Neural cell (in vitro differentiated cells): ENCODE results near the gene CASTOR1.

Experiments
- EP300 ChIP-seq: fragments of 450-650 bp; conservative IDR thresholded peaks from 2 replicates; pipeline ENCODE4 v1.6.1; 2014; ENCODE audit warnings: antibody characterized with exemption, mild to moderate bottlenecking, moderate library complexity; ENCODE audit not compliant: poor library complexity, severe bottlenecking
- TAF1 ChIP-seq: IDR thresholded peaks from 2 replicates; pipeline ENCODE4 v1.6.1; 2012; ENCODE audit warnings: low read depth

- TF ChIP-seq TAF1 = no peak
- no peak for TF ChIP-seq EP300
These were observed 16.2 kb upstream of the CASTOR1 start for GRCh38 chr22:30305519-30305905.
